Fibroblast of villous mesenchyme (primary cell): ENCODE measurements around the gene SPAG9. TPM values are rescaled to one million over a fixed set of nuclear protein-coding genes. Genes with fewer than 3 reads are reported as not detected.

Experiments
- DNase-seq: peaks from one replicate; pipeline ENCODE4 v3.0.0-alpha.2; 2010; ENCODE audit warnings: low read depth
- H3K4me3 ChIP-seq: 2 replicates; pipeline ENCODE4 v1.5.1; 2011; ENCODE audit warnings: low read depth, mild to moderate bottlenecking, low read length
- CTCF ChIP-seq: IDR thresholded peaks from 2 replicates; pipeline ENCODE4 v1.5.1; 2012; ENCODE audit warnings: low read depth, mild to moderate bottlenecking, low read length; ENCODE audit not compliant: insufficient read depth
- total RNA-seq: library from RNA; depleted of rRNA; stranded (reverse); fragments of >200 nt; gene quantifications from 2 replicates; pipeline ENCODE4 v1.2.3, GENCODE V29; 2012

Gene SPAG9
- total RNA-seq, 1 donor, result 94.6 TPM

GRCh38 chr17:50924800-50925199 lies 195.9 kb downstream of the SPAG9 start:
- TF ChIP-seq CTCF, result no peak
- DNase-seq, result no peak

GRCh38 chr17:50924300-50924699 lies 196.4 kb downstream of the SPAG9 start:
- H3K4me3 ChIP-seq, result no peak overlapping the region
- TF ChIP-seq CTCF, result no peak
- DNase-seq, result no peak

More at GRCh38 chr17:50924800-50925199, 195.9 kb downstream of the SPAG9 start:
- H3K4me3 ChIP-seq, result no peak overlapping the region

- H3K4me3 ChIP-seq, result no peak overlapping the region
- DNase-seq, result no peak
- no peak for TF ChIP-seq CTCF
These were observed 197.1 kb downstream of the SPAG9 start for GRCh38 chr17:50923611-50924010.

GRCh38 chr17:50922721-50923405 lies 197.8 kb downstream of the SPAG9 start:
- H3K4me3 ChIP-seq, result no peak overlapping the region
- no peak for DNase-seq
- TF ChIP-seq CTCF, result no peak

GRCh38 chr17:50922107-50922506 lies 198.6 kb downstream of the SPAG9 start:
- DNase-seq, result no peak
- TF ChIP-seq CTCF, result no peak
- H3K4me3 ChIP-seq, result no peak overlapping the region

- no peak for DNase-seq
- TF ChIP-seq CTCF, result no peak
- H3K4me3 ChIP-seq, result no peak overlapping the region
These were observed 199.6 kb downstream of the SPAG9 start for GRCh38 chr17:50920891-50921586.
